Measurements from ENCODE around the gene NFIB. TPM values are rescaled to one million over a fixed set of nuclear protein-coding genes. Genes with fewer than 3 reads are reported as not detected.

NFIB gene
- total RNA-seq, 1 experiment from 2014 or later: 14.3 TPM

GRCh38 chr9:14337615-14338014 lies 23.7 kb upstream of the NFIB start:
- peaks cover 25 to 34% of the 10 kb centered on the region in 2 experiments for H3K4me1 Mint-ChIP-seq
- no peak for DNase-seq
- H2BK5ac ChIP-seq (ENCODE audit: insufficient read length, low read length): no peak overlapping the region

More at GRCh38 chr9:14337615-14338014, 23.7 kb upstream of the NFIB start:
- Histone ChIP-seq H2BK120ac (ENCODE audit: low read depth, low read length, poor library complexity, severe bottlenecking) (no peak overlapping the region), H4K20me1 (ENCODE audit: control insufficient read depth, insufficient read depth, insufficient read length) (no peaks in the 10 kb centered on the region), H2BK12ac (ENCODE audit: insufficient read length, low read depth, low read length) (no peak overlapping the region), H3K9ac (ENCODE audit: extremely low read depth, insufficient read length, low read length) (no peak overlapping the region), H3K4me1 (ENCODE audit: insufficient read depth, low read length) (peaks cover 14% of the 10 kb centered on the region), H2AFZ (ENCODE audit: low read length) (no peak overlapping the region), H3K4me2 (ENCODE audit: insufficient read depth, insufficient read length, low read length) (no peak overlapping the region), H3K27me3 (ENCODE audit: insufficient read depth, low read length) (peaks cover 5% of the 10 kb centered on the region; the same call in 1 of the 2 replicates), H3K79me1 (ENCODE audit: insufficient read depth, low read depth, low read length, poor library complexity, severe bottlenecking) (no peaks in the 10 kb centered on the region), H4K91ac (ENCODE audit: insufficient read length, low read depth, low read length) (no peak overlapping the region), H2BK20ac (ENCODE audit: low read depth, low read length, poor library complexity, severe bottlenecking) (no peak overlapping the region), H2BK15ac (ENCODE audit: low read depth, low read length) (no peak overlapping the region), H3T11ph (ENCODE audit: low read length) (no peak overlapping the region), H2AK5ac (ENCODE audit: insufficient read length, low read length) (no peak overlapping the region), H3K79me2 (ENCODE audit: insufficient read depth, low read length) (no peaks in the 10 kb centered on the region), H3K23me2 (ENCODE audit: insufficient read length, low read depth, low read length, poor library complexity, severe bottlenecking) (no peaks in the 10 kb centered on the region), H3K23ac (ENCODE audit: insufficient read length, low read depth, low read length) (no peak overlapping the region), H4K5ac (ENCODE audit: insufficient read length, low read depth, low read length) (no peak overlapping the region), H3K4ac (ENCODE audit: low read depth, low read length) (no peak overlapping the region), H3K27ac (ENCODE audit: insufficient read length, low read depth, low read length) (no peak overlapping the region), H4K8ac (replicated peaks; ENCODE audit: insufficient read length, low read depth, low read length) (no peak overlapping the region), H3K14ac (ENCODE audit: insufficient read depth, low read length) (no peak overlapping the region), H3K18ac (ENCODE audit: insufficient read length, low read depth, low read length) (no peak overlapping the region), H3K56ac (ENCODE audit: insufficient read length, low read depth, low read length) (no peak overlapping the region), H3K9me3 (ENCODE audit: control insufficient read depth, low read depth, low read length) (no peaks in the 10 kb centered on the region)
- no peak for TF ChIP-seq CTCF (conservative IDR thresholded peaks at IDR 0.05)
- H3K27me3 Mint-ChIP-seq (ENCODE audit: low read depth): peaks cover 21% of the 10 kb centered on the region
- H3K36me3 Mint-ChIP-seq (ENCODE audit: insufficient read depth in 1 of 3, low read depth in 3 of 3): no peaks in the 10 kb centered on the region
- no peaks in the 10 kb centered on the region for H3K9me3 Mint-ChIP-seq
- WGBS (ENCODE audit: extremely low coverage, insufficient read length, low lambda C conversion rate): no CpG with 5 or more reads among the region's 4 CpGs
- no peak overlapping the region for H3K4me3 Mint-ChIP-seq
- H3K27ac Mint-ChIP-seq: no peak overlapping the region

Measured in H9 (cell line).